ENCODE measurements around the gene F2RL1.
"Not testable (repeated sequence)": the region's sequence is repeated elsewhere in the genome, so short reads cannot be mapped to it uniquely, and the experiment has no call there.

F2RL1 gene

GRCh38 chr5:76851728-76852369 lies 33.0 kb downstream of the F2RL1 start:
- DNase-seq: no peak

- no peak for DNase-seq
These were observed 33.9 kb downstream of the F2RL1 start for GRCh38 chr5:76852772-76853171.

GRCh38 chr5:76853741-76854140 lies 34.9 kb downstream of the F2RL1 start:
- not testable (repeated sequence) for DNase-seq

GRCh38 chr5:76854644-76855043 lies 35.8 kb downstream of the F2RL1 start:
- no peak for DNase-seq

- not testable (repeated sequence) for DNase-seq
These were observed 36.7 kb downstream of the F2RL1 start for GRCh38 chr5:76855501-76855900.

GRCh38 chr5:76855961-76856360 lies 37.1 kb downstream of the F2RL1 start:
- no peak for DNase-seq

GRCh38 chr5:76856800-76857199 lies 38.0 kb downstream of the F2RL1 start:
- not testable (repeated sequence) for DNase-seq

GRCh38 chr5:76859591-76860247 lies 40.9 kb downstream of the F2RL1 start:
- DNase-seq: no peak

- no peak for DNase-seq
These were observed 42.8 kb downstream of the F2RL1 start for GRCh38 chr5:76861612-76862011.

GRCh38 chr5:76863001-76863400 lies 44.2 kb downstream of the F2RL1 start:
- no peak for DNase-seq

- DNase-seq: no peak
These were observed 47.7 kb downstream of the F2RL1 start for GRCh38 chr5:76866503-76866902.

- DNase-seq: no peak
These were observed 48.2 kb downstream of the F2RL1 start for GRCh38 chr5:76867038-76867437.

- peak; percentile 37 for DNase-seq
These were observed 49.2 kb downstream of the F2RL1 start for GRCh38 chr5:76867827-76868693.

GRCh38 chr5:76870046-76870445 lies 51.2 kb downstream of the F2RL1 start:
- DNase-seq: no peak

GRCh38 chr5:76874088-76874581 lies 55.3 kb downstream of the F2RL1 start:
- DNase-seq: no peak

Data from T1000 (cell line).